Stimulated activated CD4-positive, alpha-beta T cell treated with anti-CD3 and anti-CD28 coated beads, Interleukin-2, amount 100 ng/mL, for 4 hours (primary cell): ENCODE data around the gene FHL1.
"Not testable (repeated sequence)": the region's sequence is repeated elsewhere in the genome, so short reads cannot be mapped to it uniquely, and the experiment has no call there.

Source experiments
- DNase-seq: peaks from one replicate; pipeline ENCODE4 v3.0.0-alpha.2; 2020; ENCODE audit warnings: low read depth

FHL1 gene

GRCh38 chrX:136210243-136210642 lies 62.9 kb downstream of the FHL1 start:
- no peak for DNase-seq

DNA sequence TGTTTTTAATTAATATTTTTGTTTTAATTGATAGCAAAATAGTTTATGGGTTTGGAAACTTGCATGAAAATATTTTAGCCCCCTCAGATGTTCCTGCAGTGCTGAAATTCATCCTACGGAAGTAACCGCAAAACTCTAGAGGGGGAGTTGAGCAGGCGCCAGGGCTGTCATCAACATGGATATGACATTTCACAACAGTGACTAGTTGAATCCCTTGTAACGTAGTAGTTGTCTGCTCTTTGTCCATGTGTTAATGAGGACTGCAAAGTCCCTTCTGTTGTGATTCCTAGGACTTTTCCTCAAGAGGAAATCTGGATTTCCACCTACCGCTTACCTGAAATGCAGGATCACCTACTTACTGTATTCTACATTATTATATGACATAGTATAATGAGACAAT lies 63.5 kb downstream of the FHL1 start:
- DNase-seq, result no peak

GRCh38 chrX:136211766-136212556 lies 64.6 kb downstream of the FHL1 start:
- no peak for DNase-seq

DNA sequence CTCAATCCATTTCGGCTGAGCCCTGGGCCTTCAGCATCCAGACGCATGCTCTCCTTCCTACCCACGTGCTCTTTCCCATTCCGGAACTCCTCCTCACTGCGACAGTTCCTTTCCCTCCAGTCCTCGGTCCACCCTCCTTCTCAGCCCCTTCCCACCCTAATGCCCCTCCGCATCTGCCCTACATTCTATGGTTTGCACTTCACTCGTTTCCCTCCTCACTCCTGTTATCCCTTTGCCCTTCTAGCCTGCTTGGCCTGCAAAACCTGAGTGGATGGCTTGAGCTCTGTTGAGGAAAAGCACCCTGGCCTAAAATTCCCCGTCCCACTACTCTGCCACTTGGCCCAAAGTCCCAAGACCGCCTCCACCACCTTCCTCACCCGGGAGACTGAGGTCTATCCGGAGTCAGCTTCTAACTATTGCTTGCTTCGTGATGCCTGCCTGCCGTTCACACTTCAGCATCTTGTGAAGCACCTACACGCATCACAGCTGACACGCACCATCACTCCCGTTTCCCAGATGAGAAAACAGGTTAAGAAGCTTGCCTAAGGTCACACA lies 65.3 kb downstream of the FHL1 start:
- DNase-seq, result no peak

DNA sequence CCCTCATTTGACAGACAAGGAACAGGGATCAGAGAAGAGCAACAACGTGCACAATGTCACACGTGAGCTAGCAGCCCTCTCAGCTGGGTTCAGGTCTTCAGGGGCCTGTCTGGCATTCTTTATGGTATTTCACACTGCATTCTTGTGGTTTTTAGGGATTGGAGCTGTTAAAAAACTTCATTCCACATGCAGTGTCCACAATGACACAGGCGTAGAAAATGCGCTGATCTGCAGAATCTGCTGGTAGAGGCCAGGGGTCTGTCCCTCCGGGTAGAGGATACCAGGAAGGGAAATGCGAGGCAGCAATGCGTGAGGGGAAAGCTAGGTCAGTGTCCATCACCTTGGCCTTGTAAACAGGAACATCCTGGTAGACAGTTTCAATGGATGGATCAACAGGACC lies 67.2 kb downstream of the FHL1 start:
- no peak for DNase-seq

DNA sequence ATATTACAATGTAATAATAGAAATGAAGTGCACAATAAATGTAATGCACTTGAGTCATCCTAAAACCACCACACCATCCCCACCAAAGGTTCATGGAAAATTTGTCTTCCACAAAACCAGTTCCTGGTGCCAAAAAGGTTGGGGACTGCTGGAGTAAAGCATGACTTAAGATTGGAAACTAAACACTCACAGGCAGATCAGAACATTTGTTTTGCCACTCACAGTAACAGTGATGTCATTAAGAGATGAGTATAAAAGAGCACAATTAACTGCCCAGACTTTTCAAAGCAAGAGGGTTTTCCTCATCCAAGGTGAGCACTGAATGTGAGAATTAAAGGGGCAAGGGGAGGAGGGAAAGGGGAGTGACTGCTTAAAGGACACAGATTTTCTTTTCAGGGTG lies 68.2 kb downstream of the FHL1 start:
- no peak for DNase-seq

DNA sequence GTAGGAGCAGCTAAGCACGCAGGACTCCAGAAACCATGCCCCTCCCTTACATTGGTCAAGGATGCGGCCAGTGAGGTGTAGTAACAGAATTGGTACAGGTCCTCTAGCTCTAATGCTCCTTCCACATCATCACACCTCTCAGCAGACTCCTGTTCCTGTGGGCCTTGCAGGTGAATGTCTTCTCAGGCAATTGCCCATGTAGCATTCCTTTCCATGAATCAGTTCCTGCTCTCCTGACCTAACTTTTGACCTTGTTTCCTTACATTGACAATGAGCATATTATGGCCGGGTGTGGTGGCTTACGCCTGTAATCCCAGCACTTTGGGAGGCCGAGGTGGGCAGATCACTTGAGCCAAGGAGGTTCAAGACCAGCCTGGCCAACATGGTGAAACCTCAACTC lies 72.6 kb downstream of the FHL1 start:
- DNase-seq, result no peak

GRCh38 chrX:136220540-136220939 lies 73.2 kb downstream of the FHL1 start:
- DNase-seq, result no peak

GRCh38 chrX:136220951-136221350 lies 73.6 kb downstream of the FHL1 start:
- no peak for DNase-seq

- no peak for DNase-seq
These were observed 74.6 kb downstream of the FHL1 start for GRCh38 chrX:136221851-136222513.

DNA sequence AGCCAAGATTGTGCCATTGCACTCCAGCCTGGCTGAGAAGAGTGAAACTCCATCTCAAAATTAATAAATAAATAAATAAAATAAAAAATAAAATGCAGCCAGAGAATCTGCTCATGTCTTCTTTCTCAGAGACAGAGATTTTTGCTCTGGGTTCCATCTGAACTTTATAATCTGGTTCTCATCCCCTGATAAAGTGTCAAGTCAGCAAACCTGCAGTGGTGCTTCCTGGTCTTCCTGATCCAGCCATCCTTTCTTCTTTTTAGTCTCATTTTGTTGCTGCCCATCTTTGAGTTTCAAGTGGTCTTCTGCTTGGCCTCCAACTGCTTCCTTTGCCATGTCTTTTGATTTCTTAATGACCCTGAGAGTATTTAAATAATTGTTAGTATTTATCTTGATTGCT lies 79.7 kb downstream of the FHL1 start:
- no peak for DNase-seq

- no peak for DNase-seq
These were observed 80.9 kb downstream of the FHL1 start for GRCh38 chrX:136227948-136228838.

DNA sequence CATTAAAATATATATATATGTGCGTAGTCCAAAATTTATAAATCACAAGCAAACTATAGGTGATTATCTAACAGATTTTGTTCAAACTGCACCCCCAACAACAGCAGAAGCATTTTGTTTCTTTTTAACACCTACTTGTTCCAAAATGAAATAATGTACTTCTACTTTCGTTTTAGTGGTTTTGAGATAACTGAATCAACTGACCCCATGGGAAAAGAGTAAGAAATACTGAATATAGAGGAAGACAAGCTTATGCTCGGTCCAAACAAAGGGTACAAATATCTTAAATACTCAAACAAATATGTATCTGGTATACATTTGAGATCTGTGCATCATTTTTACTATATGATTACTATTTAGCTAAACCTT lies 81.5 kb downstream of the FHL1 start:
- no peak for DNase-seq

GRCh38 chrX:136237074-136237473 lies 89.7 kb downstream of the FHL1 start:
- DNase-seq, result no peak

- DNase-seq, result not testable (repeated sequence)
These were observed 90.5 kb downstream of the FHL1 start for GRCh38 chrX:136237849-136238248.

DNA sequence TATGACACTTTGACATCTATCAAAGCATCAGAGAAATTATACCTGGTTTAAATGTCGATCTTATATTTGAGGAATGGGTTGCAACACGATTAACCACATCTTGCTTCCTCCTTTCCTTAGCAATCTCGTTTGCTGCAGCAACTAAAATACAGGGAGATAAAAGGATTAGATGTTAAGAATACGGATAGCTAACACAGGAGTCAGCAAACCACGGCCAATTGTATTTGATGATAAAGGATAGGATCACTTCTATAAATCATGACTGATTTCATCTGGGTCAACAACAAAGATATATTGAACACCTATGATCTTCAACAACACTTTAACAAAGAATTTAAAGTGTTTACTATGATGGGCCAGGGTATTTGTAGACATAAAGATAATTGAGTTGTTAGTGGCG lies 98.9 kb downstream of the FHL1 start:
- DNase-seq, result no peak

DNA sequence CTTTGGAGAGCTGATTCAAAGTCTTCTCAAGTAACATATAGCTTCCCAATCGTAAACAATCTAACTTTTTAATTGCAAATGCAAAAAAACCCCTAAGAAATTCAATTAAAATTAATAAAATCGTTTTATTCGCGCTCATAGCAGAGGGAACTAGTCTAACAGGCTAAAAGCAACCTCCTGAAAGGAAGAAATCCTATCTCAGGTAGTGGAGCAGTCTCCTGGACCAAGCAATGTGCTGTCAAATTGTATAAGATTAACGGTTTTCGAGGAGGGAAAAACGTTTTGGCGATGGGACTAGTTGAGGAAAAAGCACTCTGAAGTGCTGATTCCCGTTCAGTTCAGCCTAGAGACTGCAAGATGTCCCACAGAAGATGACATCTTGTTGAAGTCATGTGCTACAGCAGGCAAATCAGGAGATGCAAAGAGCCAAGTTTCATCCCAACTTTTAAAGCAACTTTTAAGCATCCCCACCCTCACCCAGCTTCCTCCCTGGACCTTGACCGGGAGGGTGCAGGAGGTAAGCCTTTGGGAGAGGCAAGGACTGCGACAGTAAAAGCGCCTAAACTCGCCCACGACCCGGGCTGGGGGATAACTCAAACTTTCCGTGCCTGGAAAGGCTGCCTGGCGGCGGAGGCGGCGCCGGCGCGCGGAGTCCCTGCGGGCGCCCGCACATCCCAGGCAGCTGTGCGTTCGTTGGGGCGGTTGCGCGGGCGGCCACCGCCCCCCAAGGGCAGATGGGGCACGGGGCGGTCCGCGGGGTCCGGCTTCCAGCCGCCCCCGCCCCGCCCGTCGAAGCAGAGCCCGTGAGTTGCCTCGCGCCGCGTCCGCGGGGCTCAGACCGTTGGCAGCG lies 103.1 kb downstream of the FHL1 start:
- peak; percentile 50 for DNase-seq

DNA sequence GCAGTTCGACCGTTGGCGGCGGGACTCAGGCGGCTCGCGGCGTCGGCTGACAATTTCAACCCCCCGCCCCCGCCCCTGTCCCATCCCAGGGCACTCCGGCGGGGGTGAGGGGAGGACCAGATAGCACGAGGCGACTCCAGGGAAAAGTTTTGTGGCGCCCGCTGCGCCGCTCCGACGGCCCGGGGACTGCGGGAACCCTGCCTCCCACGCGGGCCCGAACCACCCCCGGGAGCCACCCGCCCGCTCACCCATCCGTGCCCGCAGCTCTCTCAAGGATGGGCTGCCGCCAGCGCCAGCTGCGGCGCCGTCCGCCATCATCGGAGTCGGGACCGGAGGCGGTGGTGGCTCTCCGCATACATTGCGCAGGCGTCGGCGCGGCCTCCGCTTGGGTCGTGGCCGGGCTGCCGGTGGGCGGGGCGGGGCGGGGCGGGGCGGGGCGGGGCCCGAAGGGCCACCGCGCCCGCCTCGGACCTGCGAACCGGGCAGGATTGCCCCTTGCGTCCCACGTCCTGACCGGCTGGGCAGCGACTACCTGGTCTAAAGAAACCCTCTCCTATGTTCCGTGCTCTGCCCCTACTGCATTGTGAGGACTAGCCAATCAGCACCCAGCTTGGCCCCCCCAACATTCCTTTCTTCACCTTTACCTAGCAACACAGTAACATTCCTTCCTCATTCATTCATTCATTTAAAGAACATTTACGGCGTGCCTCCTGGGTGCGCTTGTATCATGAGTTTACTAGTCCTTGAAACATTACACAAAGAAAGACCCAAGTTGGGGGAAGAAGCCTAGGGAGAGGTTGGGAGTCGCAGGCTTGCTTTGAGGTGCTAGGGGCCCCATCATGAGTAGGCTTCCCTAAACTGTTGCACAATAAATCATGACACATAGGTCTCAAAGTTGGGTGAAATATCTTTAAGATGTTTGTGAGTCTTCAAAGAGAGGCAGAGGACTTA lies 104.0 kb downstream of the FHL1 start, which contains the start of gene MAP7D3:
MAP7D3 (minus strand) TSS at position 360 of the 951 bp plus-strand sequence; CDS start at position 318, 42 bp downstream.
- DNase-seq, result peak; percentile 54

GRCh38 chrX:136255541-136255940 lies 108.2 kb downstream of the FHL1 start:
- DNase-seq, result no peak

DNA sequence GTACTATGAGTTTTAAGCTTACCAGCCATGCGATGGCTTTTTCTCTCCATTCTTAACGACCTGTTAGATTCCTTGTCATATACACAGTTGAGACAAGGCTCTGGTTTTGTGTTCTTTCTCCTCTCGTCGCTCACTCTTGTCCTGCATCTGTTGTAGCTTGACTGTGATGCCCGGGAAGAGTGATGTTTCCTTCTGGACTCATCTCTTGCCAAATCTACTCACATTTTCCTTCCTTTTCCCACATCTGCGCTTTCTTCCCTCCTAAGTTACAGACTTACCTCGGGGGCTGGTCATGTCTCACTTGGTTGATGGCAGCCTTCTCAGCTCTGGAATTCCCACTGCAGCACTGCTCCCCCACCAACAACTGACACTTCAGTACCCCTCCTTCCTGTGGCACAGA lies 108.7 kb downstream of the FHL1 start:
- no peak for DNase-seq
